NOMO-1 (cell line): ENCODE measurements around the gene NLRP7.
"Not testable (repeated sequence)": the region's sequence is repeated elsewhere in the genome, so short reads cannot be mapped to it uniquely, and the experiment has no call there.

Experiments used
- DNase-seq, 2 experiments: peaks; one replicate each; lab custom pipeline; 2025; ENCODE audit not compliant: unreplicated experiment in 2 of 2; lab: John Stamatoyannopoulos, UW

NLRP7 gene

GRCh38 chr19:54919646-54920563, 27.4 kb downstream of the NLRP7 start:
- not testable (repeated sequence) for DNase-seq

- no peak for DNase-seq
Observed at GRCh38 chr19:54918499-54918898, 28.8 kb downstream of the NLRP7 start.

- peak; percentile 46 to 85 for DNase-seq
Observed at GRCh38 chr19:54916822-54917221, 30.5 kb downstream of the NLRP7 start.

- not testable (repeated sequence) for DNase-seq
Observed at GRCh38 chr19:54907899-54908298, 39.4 kb downstream of the NLRP7 start.

DNA sequence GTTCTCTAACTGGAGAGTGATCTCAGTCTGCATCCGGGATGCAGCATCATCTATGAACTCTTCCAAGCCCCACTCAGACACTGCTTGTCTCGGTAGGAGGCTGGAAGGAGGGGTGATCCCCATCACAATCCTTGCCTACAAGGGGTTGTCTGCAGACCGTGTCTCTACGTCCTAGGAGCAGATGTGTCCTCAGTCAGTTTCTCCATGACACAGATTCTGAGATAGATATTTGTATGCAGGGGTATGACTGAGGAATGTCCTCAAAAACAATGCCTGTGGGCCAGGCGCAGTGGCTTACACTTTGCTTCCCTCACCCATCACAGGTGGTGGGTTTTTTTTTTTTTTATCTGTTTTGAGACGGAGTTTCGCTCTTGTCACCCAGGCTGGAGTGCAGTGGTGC, 40.5 kb downstream of the NLRP7 start:
- DNase-seq = no peak

DNA sequence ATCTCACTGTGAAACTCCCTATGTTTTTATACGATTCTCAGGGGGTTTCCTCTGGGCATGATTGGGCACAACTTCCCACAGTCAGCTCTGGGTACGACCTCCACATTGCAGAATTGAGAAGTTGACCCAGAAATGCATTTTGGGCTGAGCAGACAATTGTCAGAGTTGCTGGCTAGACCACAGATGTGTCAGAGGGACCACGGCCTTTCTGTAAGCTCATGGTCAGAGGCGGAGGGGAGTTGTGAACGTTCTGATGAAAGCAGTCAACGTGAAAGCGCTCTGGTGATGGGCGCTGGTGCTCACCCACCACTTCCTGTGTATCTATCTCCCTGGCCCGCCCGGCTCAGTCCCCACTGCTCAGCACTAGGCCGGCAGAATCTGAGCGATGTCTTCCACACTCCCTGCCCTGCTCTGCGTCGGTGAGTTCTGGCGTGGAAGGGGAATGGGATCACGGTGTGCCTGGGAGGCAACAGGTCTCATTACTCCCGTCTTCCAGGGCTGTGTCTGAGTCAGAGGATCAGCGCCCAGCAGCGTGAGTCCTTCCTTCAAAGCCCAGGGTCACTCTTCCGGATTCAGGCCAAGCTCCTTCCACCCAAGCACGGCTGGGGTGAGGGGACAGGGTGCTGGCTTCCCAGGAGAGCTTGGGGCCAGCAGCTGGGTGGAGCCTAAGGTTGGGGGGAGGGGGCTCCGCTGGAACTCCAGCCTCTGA, 41.4 kb downstream of the NLRP7 start, which contains the start of gene NCR1:
NCR1 (plus strand) TSS at position 346 of the 709 bp plus-strand sequence; CDS start at position 386, 40 bp downstream.
- DNase-seq = no peak

DNA sequence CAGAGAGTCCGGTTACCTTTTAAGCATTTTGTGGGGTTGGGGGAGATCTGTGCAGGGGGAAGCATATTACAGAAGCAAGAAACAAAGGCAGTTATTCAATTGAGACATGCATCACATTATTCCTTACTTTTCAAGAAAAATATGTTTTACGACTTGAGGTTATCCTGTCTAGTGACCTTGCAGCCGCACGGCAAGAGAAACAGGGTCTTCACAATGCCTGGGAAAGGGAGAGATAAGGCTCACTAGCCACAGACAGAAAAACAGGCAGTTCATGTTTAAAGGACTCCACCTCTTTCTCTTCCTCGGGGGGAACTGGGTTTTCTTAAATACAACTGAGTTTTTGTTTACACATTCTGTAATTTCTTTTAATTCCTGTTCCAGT, 41.9 kb downstream of the NLRP7 start:
- DNase-seq = no peak

- not testable (repeated sequence) for DNase-seq
Observed at GRCh38 chr19:54904261-54904660, 43.1 kb downstream of the NLRP7 start.

DNA sequence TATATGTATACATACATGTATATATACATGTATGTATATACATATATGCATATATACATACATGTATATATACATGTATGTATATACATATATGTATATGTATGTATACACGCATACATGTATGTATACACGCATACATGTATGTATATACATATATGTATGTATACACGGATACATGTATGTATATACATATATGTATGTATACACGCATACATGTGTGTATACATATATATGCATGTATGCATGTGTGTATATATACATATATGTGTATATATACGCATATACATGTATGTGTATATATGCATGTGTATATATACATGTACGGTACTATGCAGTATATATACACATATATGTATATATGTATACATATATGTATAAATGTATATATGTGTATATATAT, 44.0 kb downstream of the NLRP7 start:
- DNase-seq = no peak

DNA sequence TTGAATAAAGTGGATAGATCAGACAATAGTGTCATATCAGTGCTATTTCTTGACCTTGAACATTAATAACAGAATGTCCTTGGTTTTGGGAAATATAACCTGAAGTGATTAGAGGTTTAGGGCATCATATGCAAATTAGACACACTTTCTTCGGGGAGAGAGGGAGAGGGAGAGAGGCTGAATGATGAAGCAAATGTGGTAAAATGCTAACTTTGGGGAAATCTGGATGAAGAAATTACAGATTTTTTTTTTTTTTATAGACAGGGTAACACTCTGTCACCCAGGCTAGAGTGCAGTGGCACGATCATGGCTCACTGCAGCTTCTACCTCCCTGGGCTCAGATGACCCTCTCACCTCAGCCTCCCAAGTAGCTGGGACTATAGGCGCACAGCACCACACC, 45.3 kb downstream of the NLRP7 start:
- DNase-seq = no peak

GRCh38 chr19:54901153-54901552, 46.2 kb downstream of the NLRP7 start:
- peak; percentile 67 to 82 for DNase-seq

DNA sequence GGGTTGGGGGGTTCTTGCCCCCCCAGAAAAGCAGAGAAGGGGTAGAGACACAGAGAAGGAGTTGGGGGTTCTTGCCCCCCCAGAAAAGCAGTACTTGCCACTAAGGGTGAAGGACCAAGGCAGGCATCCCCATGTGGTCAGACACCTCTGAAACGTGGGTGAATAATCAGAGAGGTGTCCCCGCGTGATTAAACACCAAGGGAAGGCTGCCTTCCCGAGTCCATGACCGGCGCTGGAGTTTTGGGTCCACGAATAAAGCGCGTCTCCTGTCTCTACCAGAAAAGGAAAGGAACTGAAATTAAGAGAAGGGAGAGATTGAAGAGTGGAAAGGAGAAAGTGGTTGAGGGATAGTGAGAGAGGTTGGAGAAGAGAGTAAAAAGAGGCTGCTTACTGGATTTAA, 47.7 kb downstream of the NLRP7 start:
- DNase-seq = not testable (repeated sequence)

DNA sequence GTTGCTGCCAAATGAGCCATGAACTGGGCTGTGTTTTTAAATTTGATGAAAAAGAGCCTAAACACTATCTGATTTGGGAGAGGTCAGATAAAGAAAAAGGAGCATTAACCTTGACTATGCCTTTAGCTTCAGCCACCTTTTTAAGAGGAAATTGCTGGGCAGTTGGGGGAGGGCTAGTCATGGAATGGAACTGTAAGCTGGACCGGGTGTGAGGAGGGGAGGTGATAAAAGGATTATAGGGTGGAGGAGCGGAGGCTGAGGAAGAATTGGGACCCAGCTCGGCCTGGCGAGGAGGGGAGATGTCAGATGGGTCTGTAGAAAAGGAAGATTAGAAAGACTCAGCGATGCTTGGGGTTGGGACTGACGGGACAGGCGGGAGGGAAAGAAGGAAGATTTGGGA, 48.6 kb downstream of the NLRP7 start:
- DNase-seq = not testable (repeated sequence)

DNA sequence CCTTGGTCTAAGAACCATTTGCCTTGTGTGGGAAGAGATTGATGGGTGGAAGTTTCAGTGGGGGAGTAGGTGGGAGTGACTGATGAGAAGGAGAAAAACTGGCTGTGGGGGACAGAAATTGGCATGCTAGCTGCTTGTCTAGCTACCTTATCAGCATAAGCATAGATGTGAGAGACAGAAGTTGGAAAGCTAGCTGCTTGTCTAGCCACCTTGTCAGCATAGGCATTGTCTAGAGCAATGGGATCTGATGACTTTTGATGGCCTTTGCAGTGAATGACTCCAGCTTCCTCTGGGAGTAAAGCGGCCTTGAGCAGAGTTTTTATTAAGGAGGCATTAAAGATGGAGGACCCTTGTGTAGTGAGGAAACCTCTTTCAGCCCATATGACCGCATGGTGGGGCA, 51.3 kb downstream of the NLRP7 start:
- no peak for DNase-seq

DNA sequence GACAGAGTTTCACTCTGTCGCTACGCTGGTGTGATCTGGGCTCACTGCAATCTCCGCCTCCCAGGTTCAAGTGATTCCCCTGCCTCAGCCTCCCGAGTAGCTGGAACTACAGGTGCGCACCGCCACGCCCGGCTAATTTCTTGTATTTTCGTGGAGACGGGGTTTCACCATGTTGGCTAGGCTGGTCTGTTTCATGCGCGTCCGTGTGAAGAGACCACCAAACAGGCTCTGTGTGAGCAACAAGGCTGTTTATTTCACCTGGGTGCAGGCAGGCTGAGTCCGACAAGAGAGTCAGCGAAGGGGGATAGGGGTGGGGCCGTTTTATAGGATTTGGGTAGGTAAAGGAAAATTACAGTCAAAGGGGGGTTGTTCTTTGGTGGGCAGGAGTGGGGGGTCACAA, 53.2 kb downstream of the NLRP7 start:
- not testable (repeated sequence) for DNase-seq

DNA sequence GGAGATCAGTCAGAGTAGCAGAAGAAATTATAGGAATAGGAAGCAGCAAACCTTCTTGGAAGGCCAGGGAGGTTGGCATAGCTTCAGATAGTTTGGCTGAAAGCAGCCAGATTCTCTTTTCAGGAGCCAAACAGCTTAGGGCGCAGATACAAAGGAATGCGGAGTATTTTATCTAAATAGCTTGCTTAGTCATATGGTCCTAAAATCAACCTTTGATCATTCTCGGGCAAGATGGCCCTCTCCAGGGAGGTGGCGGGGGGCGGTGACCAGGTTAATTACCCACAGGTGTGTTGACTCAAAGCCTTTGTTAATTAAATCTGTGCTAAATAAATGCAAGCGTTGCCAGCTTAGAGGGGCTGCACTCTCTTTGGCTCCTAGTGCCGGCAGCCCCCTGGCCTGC, 53.9 kb downstream of the NLRP7 start:
- DNase-seq = no peak

- no peak for DNase-seq
Observed at GRCh38 chr19:54889566-54889965, 57.8 kb downstream of the NLRP7 start.

- DNase-seq = no peak
Observed at GRCh38 chr19:54888239-54888638, 59.1 kb downstream of the NLRP7 start.

DNA sequence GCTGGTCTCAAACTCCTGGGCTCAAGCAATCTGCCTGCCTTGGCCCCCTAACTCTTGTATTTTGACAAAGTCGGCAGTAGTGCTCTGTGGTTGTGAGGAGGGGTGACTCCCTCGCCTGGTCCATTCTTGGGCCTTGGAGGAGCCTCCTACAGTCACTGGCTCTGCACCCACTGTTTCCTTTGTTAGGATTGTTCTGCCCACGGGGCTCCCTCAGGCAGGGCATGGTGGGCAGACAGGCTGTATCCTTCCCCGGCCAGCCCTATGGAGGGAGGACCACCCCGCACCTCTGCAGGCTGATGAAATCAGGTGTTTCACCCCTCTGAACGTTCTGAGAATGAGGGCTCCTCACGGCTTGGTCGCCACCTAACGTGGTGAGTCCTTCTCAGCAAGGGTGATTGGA, 64.1 kb downstream of the NLRP7 start:
- DNase-seq = no peak

DNA sequence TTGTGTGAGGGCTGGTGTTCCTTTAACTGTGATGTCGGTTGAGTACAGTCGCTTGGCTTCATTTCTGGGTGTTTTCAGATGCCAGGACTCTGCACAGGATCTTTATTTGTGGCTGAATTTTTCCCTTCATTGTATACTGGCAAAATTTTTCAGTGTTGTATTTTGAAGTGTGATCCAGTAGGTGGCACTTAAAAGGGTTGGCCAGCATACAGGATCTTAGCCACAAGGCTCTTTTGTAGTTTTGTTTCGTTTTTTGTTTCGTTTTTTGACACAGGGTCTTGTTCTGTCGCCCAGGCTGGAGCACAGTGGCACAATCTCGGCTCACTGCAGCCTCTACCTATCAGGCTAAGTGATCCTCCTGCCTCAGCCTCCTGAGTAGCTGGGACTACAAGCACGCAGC, 64.6 kb downstream of the NLRP7 start:
- DNase-seq = peak in 1 of 2 experiments; percentile 26

DNA sequence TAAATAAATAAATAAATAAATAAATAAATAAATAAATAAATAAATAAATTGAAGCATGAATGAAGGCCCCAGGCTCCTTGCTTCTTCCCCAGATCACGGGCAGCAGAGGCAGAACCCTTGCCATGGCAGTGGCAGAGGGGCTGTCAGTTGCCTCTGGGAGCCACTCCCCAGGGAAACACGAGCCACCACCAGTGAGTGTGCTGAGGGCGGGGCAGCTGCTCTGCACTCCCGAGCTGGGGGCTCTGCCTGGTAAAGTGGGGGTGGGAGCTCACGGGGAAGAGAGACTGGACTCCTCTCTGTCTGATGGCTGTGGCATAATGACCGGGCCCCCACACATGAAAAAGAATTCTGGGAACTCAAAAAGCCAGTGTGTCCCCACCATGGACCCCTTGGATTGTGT, 65.4 kb downstream of the NLRP7 start:
- no peak for DNase-seq

DNA sequence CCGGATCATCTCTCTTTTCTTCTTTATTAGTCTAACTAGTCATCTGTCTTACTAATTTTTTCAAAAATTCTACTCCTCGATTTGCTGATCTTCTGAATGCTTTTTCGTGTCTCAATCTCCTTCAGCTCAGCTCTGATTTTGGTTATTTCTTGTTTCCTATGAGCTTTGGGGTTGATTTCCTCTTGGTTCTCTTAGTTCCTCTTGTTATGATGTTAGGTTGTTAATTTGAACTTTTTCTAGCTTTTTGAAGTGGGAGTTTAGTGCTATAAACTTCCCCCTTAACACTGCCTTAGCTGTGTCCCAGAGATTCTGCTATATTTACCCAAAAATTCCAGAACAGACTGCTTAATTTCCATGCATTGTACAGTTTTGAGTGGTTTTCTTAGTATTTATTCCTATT, 69.9 kb downstream of the NLRP7 start:
- DNase-seq = peak in 1 of 2 experiments; percentile 12
